GM10266 (cell line): Measurements from ENCODE around the gene PRELP.

Source experiments
- DNase-seq: peaks from one replicate; pipeline ENCODE4 v3.0.0; 2012; ENCODE audit errors: extremely low spot score
- CTCF ChIP-seq: IDR thresholded peaks from 2 replicates; pipeline ENCODE4 v1.5.1; 2012; ENCODE audit warnings: mild to moderate bottlenecking, low read depth; ENCODE audit not compliant: control insufficient read depth, insufficient read depth; ENCODE audit errors: missing control alignments

The PRELP gene

GRCh38 chr1:203486618-203487370 lies 11.2 kb downstream of the PRELP start:
- no peak for TF ChIP-seq CTCF
- DNase-seq = no peak

- no peak for DNase-seq
- no peak for TF ChIP-seq CTCF
Observed at GRCh38 chr1:203488539-203488938, 12.9 kb downstream of the PRELP start.

- DNase-seq = no peak
- TF ChIP-seq CTCF = no peak
Observed at GRCh38 chr1:203490607-203491006, 15.0 kb downstream of the PRELP start.

- no peak for TF ChIP-seq CTCF
- DNase-seq = no peak
Observed at GRCh38 chr1:203491664-203492063, 16.1 kb downstream of the PRELP start.

DNA sequence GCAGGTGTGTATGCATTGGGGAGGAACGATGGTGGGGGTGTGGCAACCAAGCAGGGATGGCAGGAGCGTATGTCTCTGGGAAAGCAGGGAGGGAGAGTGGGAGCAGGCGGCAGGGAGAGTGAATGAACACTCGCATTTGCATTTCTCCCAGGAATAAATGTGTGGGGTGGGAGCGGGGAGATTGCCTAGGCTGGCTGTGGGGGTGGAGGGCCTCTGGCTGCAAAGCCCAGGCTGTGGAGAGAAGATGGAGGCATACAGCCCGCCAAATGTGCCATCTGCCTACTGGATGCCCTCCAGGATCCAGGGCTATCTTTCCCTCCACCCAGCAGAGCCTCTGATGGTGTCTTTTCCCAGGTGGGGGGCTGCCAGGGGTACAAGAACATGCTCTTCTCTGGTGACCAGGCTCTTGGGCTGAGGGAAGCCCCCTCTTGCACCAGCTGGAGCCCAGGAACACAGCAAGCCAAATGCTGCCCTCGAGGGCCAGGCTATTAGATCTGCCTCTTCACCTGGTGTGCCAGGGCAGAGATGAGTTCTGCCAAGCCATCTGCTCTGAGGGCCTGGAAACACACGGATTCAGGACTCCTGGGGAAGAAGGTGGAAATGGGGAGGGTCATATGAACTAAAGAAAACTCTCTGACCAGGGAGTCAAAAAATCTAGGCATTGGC lies 16.6 kb downstream of the PRELP start:
- TF ChIP-seq CTCF = no peak
- DNase-seq = no peak

GRCh38 chr1:203492748-203493130 lies 17.1 kb downstream of the PRELP start:
- no peak for TF ChIP-seq CTCF
- no peak for DNase-seq

GRCh38 chr1:203493901-203494300 lies 18.3 kb downstream of the PRELP start, which contains the start of gene OPTC:
Gene OPTC (plus strand): TSS chr1:203494153. CDS start chr1:203496006, 1,853 bp downstream.
- no peak for DNase-seq
- TF ChIP-seq CTCF = no peak
